COR-L47 (cell line): ENCODE data around the gene DAGLB.
A peak's percentile ranks its signal among the peaks of the same experiment; 100 is the strongest.
"Not testable (repeated sequence)": the region's sequence is repeated elsewhere in the genome, so short reads cannot be mapped to it uniquely, and the experiment has no call there.

Source experiments
- DNase-seq: peaks from one replicate; lab custom pipeline; 2025; lab: John Stamatoyannopoulos, UW

Gene DAGLB, protein sequence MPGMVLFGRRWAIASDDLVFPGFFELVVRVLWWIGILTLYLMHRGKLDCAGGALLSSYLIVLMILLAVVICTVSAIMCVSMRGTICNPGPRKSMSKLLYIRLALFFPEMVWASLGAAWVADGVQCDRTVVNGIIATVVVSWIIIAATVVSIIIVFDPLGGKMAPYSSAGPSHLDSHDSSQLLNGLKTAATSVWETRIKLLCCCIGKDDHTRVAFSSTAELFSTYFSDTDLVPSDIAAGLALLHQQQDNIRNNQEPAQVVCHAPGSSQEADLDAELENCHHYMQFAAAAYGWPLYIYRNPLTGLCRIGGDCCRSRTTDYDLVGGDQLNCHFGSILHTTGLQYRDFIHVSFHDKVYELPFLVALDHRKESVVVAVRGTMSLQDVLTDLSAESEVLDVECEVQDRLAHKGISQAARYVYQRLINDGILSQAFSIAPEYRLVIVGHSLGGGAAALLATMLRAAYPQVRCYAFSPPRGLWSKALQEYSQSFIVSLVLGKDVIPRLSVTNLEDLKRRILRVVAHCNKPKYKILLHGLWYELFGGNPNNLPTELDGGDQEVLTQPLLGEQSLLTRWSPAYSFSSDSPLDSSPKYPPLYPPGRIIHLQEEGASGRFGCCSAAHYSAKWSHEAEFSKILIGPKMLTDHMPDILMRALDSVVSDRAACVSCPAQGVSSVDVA

DNA sequence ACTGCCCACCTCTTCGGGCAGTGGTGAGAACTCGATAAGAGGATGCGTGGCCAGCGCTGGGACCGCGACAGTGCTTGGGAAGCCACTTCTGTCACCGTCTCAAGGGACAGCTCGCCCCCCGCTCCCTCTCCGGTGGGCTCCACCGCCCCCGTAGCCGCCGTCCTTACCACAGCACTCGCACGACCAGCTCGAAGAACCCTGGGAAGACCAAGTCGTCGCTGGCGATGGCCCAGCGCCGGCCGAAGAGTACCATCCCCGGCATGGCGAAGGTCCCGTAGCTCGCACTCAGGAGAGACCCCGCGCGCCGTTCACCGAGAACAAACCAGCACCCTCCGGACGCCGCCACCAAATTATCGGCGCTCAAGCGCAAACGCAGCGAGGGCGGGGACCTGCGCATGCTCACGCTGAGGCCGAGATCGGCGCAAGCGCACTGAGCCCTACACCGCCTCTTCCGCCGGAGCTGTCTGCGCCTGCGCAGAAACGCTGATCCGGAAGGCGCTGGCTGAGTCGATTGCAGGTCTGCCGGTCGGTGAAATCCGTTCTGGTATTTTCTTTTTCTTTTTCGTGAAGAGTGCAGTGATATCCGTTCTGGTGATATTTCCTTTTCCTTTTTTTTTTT lies at the start of gene DAGLB:
Gene DAGLB (minus strand): TSS at position 374 of the 619 bp plus-strand sequence. CDS start 112 bp downstream, at position 262.
- peak; percentile 94 for DNase-seq

DNA sequence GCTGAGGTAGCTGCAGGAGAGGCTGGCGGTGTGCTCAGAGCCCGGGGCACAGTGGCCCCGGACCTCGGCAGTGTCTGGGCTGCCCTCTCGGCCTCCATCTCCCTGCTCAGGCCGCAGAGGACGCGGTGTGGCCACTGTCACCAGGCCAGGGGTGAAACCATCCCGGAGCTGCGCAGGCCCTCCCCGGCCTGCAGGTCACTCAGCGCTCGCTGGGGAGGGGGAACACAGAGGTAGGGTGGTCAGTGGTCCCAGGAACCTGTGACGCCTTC lies 49.8 kb upstream of the DAGLB start:
- no peak for DNase-seq

DNA sequence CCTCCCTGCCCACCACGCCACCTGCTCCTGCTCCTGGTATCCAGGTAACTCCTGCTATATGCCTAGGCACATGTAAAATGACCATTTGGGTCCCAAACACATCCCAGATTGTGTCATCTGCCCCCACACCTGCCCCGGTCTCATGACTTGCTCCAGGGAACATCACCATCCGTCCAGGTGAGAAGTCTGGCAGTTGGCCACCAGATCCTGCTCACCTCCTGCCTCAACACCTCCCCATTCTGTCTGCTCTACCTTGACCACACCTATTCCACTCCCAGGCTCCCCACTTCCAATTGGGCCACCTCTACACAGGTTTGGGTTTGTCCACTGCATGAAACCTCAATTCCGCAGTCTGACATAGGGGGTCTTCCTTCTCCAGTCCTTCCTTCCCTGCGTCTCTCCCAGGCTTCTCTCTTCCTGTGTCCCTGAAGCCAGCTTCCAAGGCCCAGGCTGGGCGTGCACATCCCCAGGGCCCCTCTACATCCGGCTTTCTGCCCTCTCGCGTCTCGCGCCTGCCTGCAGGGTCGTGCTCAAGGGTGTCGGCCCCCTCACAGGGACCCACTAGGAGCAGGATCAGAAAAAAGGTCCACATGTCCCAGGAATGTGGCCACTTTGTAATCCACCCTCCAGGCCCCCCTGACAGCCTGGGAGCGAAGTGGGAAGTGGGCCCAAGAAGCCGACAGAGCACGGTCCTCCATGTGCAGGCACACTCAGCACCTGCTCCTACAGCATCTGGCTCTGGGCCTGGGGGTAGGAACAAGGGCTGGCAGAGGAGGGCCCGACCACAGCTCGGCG lies 49.3 kb upstream of the DAGLB start:
- no peak for DNase-seq

DNA sequence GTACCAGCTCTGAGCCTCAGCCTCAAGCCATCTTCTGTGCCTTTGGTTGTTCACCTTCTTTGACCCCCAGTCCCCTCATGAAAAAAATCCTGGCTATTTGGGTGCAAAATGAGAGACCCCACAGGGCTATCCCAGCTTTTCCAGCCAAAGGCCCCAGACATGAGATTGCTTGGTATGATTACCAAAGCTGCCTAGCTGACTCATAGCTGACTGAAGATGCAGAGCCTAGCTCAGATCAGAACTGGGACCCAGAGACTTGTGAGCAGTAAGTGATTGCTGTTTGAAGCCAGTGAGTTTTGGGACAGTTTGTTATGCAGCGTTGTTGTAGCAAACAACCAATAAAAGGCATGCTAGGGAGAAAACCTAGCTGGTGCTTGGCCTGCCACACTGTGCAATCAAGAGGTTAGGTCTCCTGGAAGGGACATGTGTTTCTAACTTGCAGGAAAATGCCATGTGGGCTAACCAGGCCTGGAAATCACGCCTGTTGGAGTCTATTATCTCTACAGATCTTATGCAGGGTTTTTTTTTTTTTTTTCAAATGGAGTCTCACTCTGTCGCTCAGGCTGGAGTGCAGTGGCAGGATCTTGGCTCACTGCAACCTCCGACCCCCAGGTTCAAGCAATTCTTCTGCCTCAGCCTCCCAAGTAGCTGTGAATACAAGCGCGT lies 48.0 kb upstream of the DAGLB start:
- no peak for DNase-seq

DNA sequence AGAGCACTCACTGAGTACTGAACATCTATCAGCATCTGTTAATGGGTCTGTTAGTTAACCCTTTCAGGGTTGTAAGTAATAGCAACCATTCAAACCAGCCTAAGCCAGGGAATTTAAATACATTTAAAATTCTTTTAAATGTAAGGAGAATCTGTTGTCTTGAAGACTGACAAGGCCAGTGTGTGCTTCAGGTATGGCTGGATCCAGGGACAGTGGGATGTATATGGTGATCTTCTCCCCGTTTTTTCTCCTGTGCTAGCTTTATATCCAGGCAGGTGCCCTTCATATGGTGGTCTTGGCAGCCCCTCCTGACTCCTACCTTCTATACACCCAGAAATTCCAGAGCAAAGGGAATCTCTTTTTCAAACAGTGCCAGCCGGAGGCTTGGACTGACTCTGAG lies 46.6 kb upstream of the DAGLB start:
- DNase-seq, result no peak

DNA sequence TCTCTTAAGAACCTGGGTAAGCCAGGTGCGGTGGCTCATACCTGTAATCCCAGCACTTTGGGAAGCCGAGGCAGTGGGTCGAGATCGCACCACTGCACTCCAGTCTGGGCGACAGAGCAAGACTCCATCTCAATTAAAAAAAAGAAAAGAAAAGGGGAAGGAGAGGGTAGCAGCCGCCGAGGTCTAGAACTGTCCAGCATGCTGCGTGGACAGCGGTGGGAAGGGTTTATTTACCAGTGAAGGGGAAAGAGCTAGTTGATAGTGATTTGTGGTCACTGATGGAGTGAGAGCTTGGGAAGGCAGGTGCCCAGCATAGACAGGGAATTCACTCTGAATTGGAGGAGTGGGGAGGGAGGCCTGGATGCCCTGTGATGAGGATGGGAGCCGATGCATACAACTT lies 43.4 kb upstream of the DAGLB start:
- no peak for DNase-seq

DNA sequence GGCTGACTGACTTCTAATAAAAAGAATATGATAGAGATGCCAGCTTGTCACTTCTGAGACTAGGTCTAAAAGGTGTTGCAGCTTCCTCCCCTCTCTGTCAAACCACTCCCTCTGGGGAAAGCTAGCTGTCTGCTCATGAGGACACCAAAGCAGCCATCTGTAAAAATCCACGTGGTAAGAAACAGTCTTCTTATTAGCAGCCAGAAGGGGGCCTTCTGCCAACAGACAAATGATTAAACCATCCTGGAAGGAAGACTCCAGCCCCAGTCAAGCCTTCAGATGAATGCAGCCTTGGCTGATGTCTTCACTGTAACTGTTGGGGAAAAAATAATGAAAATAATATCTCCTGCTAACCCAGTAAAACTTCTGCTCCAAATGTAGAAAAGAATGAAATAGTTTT lies 41.9 kb upstream of the DAGLB start:
- DNase-seq, result no peak

DNA sequence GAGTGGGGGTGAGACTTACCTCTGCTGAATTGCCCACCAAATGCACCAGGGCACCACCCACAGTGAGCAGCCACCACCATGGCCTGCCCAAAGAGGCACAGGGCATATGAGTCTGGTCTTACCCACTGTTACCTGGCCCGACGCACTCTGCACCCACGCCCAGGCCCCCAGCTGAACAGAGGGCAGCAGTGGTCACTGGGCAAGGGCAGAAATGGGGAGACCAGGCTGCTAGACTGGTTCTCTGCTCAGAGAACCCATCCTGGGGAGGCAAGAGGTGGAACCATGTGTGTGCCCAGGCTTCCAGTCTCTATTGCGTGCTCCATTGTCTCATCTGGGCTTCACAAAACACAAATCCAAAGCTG lies 39.4 kb upstream of the DAGLB start:
- DNase-seq, result no peak

DNA sequence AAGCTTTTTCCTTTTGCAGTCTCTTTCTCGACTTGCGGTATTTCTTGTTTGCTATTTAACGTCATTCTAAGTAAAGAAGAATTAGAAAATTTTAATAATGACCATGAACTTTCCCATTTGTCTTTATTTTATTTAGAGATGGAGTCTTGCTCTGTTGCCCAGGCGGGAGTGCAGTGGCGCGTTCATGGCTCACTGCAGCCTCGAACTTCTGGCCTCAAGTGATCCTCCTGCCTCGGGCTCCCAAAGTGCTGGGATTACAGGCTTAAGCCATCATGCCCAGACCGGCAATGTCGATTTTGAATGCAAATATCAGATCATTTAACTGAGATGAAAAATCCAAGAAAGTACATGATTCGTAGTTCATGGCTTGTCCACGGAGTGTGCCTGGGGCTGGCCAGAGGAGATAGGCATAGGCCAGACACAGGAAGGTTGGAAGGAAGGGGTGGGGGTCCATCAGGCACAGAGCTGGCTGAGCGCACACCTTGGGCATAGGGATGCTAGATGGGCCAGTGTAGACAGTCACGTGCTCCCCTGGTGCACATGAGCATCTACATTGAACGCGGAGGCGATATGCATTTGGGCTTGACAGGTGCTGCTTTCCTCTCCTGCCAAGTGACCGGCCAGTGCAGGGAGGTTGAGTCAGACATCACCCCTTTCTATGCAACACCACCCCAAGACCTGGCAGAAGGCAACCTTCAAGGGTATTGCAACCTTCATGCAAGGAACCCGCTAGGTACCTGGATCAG lies 38.9 kb upstream of the DAGLB start:
- no peak for DNase-seq

DNA sequence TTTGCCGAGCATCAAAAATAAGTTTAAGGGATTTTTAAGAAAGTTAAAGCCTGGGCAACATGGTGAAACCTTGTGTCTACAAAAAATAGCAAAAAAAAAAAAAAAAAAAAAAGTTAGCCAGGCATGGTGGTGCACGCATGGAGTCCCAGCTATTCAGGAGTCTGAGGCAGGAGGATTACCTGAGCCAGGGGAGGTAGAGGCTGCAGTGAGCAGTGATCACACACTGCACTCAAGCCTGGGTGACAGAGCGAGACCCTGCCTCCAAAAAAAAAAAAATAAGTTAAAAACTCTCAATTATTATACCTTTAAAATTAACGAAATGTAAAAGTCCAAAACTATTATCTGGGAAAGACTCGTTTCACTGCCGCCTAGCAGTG lies 35.0 kb upstream of the DAGLB start:
- DNase-seq, result no peak

DNA sequence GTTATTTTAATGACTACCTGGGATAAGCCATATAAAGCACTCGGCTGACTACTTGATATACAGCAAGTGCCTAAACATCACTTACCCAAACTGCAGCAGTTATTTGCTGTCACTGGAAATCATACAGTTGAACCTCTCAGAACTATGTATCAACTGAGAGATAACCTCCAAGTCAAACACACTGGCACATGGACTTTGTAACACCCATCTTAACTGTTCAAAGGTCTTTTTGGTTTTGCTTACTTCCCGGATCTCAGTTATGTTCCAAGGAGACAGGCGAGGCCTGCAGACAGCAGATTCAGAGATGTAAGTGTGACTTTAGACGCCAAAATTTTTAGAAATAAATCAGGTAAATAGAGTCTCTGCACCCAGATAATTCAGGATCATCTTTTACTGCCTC lies 34.6 kb upstream of the DAGLB start:
- no peak for DNase-seq

DNA sequence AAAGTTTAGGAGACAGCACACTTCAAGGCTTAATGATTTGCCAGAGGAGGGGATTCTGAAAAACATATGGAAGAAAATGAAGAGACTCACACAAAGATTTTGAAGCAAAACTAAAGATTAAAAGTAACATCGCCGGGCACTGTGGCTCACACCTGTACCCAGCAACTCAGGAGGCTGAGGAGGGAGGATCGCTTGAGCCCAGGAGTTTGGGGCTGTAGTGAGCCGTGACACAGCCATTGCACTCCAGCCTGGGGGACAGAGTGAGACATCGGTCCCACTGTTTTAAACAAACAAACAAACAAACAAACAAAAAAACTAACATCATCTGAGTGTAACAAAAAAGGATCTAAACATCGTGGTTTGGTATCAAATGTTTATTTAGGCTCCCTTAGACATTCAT lies 33.7 kb upstream of the DAGLB start:
- no peak for DNase-seq

DNA sequence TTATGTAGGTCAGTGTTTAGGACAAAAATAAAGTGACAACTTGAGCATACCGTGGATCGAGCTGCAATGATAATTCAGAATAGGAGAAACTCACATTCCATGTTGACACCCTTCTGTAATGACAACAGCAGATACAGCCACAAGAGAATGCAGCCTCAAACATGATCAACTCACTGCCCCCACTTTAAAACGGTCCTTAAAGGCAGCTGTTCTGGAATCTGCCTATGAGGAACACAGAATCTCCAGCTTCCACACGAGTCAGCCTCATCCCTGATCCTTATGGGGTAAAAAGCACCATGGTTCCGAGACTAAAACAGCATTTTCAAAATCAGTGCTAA lies 32.5 kb upstream of the DAGLB start:
- no peak for DNase-seq

DNA sequence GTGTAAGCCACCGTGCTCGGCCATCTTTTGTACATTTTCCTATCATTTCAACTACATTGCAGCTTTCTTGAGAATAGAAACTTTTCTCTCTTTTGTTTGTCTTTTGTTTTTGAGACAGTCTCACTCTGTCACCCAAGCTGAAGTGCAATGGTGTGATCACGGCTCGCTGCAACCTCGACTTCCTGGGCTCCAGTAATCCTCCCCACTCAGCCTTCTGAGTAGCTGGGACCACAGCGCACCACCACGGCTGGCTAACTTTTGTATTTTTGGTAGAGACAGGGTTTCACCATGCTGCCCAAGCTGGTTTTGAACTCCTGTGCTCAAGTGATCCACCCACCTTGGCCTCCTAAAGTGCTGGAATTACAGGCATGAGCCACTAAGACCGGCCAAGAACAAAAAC lies 31.3 kb upstream of the DAGLB start:
- DNase-seq, result no peak

DNA sequence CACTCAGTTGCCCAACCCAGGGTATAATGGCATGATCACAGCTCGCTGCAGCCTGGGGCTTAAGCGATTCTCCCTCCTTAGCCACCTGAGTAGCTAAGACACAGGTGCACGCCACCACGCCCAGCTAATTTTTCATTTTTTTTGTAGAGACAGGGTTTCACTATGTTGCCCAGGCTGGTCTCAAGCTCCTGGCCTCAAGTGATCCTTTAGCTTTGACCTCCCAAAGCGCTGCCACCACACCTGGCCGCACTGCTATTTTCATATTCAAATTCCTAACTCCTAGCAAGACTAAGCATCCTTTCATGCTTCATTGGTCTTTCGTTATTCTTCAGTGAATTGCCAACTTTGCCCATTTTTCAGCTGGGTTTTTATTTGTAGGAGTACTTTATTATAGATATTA lies 30.4 kb upstream of the DAGLB start:
- DNase-seq, result no peak

DNA sequence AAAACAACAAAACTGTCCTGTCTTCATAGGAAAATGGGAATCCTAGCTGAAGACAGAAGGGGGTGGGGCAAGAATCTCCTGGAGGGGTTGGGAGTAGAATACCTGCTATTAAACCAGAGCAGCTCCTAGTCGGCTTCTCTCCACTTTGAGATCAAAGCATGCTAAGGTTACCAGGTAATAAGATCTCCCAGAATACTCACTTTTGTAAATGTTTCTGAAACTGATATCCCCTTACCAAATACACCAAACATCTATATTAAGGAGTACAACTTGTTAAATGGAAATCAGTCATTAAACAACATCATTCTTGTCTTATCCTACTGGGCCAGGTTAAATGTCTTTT lies 29.5 kb upstream of the DAGLB start:
- DNase-seq, result no peak

DNA sequence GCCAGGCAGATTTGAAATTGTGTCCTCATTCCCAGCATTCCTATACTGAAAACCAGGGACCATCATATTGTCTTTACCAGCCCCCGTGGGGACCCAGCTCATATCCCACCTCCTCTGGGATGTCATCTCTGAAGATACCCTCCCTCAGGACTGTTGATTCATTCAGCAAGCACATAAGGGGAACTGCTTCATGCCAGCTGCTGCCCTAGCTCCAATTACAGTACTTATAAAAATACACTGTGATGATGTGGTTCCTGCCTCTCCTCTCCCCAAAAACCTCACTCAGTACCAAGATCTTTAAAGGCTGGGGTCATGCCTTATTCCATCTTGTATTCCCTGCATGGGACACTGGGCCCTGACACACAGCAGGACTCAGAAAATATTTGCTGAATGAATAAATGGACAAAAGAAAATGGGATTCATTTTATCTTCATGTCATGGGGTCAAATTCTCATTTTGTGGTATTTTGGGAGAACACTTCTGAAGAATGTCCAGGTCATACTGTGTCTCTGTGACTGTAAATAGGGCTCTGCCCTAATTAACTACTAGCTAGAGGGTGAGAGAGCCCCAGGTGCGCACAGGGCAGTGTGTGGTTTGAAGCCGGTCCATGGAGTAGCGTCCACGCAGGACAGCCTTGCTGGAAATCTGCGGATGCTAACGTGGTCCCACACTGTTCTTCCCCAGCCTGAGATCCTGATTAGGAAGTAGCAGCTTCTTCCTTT lies 29.0 kb upstream of the DAGLB start:
- no peak for DNase-seq

DNA sequence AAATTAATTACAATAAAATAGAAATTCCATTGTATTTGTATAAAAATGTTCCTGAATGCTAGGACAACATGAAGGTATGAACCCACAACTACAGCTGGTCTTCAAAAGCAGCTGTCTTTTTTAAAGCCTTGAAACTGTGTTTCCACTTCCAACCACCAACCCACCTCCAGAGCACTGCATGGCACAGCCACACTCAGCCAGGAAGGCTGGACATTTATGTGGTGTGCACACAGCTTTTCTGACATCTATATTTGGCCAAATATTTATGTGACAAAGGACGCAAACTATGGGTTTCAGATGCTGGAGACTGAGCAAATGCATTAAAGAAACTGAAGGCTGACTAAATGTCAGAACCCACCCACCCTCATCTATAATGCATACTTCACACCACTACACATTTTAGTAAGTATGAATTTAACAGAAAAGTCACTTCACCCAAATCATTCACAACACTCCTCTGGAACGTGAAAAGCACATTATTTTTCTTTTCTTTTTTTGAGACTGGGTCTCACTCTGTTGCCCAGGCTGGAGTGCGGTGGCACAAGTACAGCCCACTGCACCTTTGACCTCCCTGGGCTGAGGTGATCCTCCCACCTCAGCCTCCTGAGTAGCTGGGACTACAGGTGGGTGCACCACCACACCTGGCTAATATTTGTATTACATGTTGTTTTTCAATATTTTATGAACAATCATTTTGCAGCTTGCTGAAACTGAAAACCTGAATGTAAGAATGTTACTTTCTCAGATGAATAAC lies 27.9 kb upstream of the DAGLB start:
- DNase-seq, result no peak

DNA sequence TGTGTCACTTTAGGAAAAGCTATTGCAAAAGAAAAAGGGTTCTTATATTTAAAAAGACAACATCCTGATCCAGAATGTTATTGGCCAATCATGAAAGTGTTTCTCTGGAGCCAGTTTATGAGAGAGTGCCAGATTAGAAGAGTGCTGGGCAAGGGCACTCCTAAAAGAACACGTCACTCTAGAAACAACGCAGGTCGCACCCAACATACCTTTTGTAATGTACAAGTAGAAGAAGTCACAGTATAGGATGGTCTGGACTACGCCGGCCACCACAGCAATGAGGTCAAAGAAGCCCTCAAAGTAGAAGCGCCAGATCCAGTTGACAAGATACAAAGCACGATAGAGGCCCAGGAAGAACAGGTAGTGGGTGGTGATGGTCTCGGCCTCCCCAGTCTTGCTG lies 18.1 kb upstream of the DAGLB start:
- no peak for DNase-seq

DNA sequence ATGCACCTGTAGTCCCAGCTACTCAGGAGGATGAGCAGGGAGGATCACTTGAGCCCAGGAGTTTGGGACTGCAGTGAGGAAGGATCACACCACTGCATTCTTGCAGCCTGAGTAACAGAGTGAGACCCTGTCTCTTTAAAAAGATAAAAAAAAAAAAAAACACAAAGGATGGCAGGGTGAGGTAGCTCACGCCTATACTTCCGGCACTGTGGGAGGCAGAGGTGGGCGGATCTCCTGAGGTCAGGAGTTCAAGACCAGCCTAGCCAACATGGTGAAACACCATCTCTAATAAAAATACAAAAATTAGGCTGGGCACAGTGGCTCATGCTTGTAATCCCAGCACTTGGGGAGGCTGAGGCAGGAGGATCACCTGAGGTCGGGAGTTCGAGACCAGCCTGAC lies 15.9 kb upstream of the DAGLB start:
- not testable (repeated sequence) for DNase-seq
